Psoas muscle (tissue), 8 donors: Measurements from ENCODE around the gene ALK. TPM values are rescaled to one million over a fixed set of nuclear protein-coding genes. Genes with fewer than 3 reads are reported as not detected.

Experiments
- ATAC-seq, 4 donors: fragments of 200-7000 bp; cut with Tn5 transposase; one replicate each; pipeline ENCODE4 v1.9.1; 2020; ENCODE audit warnings: moderate library complexity in 3 of 4, mild to moderate bottlenecking in 2 of 4
- DNase-seq, 2 donors: peaks; one replicate each; pipeline ENCODE4 v3.0.0-alpha.2; 2020
- H3K27ac ChIP-seq: fragments of 200-600 bp; one replicate; pipeline ENCODE4 v1.8.0; 2022
- H3K27me3 ChIP-seq, 3 donors: fragments of 200-600 bp in 1 of 3; one replicate each; pipeline versions ENCODE4 v1.6.1 to v1.8.0; 2013 to 2022; ENCODE audit warnings: low read length in 2 of 3, mild to moderate bottlenecking in 2 of 3, moderate library complexity in 1 of 3; ENCODE audit not compliant: insufficient read depth in 3 of 3
- H3K36me3 ChIP-seq, 2 donors: fragments of 200-600 bp in 1 of 2; one replicate each; pipeline versions ENCODE4 v1.6.1 to v1.8.0; 2013 to 2022; ENCODE audit warnings: low read depth in 1 of 2, mild to moderate bottlenecking in 1 of 2, moderate library complexity in 1 of 2; ENCODE audit not compliant: insufficient read depth in 1 of 2
- H3K4me1 ChIP-seq: fragments of 200-600 bp; one replicate; pipeline ENCODE4 v1.8.0; 2022
- H3K4me3 ChIP-seq: fragments of 200-600 bp; one replicate; pipeline ENCODE4 v1.8.0; 2022; ENCODE audit warnings: mild to moderate bottlenecking
- H3K9me3 ChIP-seq: fragments of 200-600 bp; one replicate; pipeline ENCODE4 v1.8.0; 2022
- WGBS, 3 donors: extraction: QIAGEN DNeasy Blood & Tissue Kit; methylation state at CpG; one replicate each; pipeline versions ENCODE4 v1.1.6 to v1.1.7; 2013; 5-methylcytosine and 5-hydroxymethylcytosine counted together
- intact Hi-C, 2 donors: fragments of 100-400 bp; cut with DNase I; formaldehyde crosslinking; loops; one replicate each; pipeline versions ENCODE4 v1.11.0 to v1.14.2; 2022
- polyA plus RNA-seq, 3 donors: library from polyadenylated mRNA; stranded (reverse); fragments of 200-250 nt; gene quantifications; one replicate each; pipeline ENCODE4 v1.2.3, GENCODE V29; 2013
- total RNA-seq, 4 donors: library from RNA; stranded (reverse); fragmentation: NEBNext Ultra II Directional in 2 of 4; extraction: Animal tissue kit (Norgen Biotek cat#: 25700) in 2 of 4; gene quantifications; one replicate each; pipeline versions ENCODE4 v1.2.1 to v1.2.4, GENCODE V29; 2021 to 2023
- TF ChIP-seq, protein P1 (sequence below): fragments of 200-600 bp; IDR thresholded peaks from one replicate; pipeline ENCODE4 v1.8.0; 2022; ENCODE audit warnings: antibody characterized with exemption
- donor health status: healthy with polysubstance abuse.
- donor health status: DM: no; HTN: no; CAD: no; lungs with moderate emphysema.
- donor health status: Bipolar disorder and iron deficiency.
- donor health status: healthy.
- donor health status: DM: yes; HTN: yes; CAD: no.
- donor health status: DM: no; HTN: no; CAD: no.
- donor health status: DM: no; HTN: no; CAD: no.
- donor health status: DM: yes; HTN: yes; CAD: no.

ALK gene
- total and polyA plus RNA-seq, 7 donors, result 0.03 to 0.32 (median 0.08) TPM; not detected in 2

DNA sequence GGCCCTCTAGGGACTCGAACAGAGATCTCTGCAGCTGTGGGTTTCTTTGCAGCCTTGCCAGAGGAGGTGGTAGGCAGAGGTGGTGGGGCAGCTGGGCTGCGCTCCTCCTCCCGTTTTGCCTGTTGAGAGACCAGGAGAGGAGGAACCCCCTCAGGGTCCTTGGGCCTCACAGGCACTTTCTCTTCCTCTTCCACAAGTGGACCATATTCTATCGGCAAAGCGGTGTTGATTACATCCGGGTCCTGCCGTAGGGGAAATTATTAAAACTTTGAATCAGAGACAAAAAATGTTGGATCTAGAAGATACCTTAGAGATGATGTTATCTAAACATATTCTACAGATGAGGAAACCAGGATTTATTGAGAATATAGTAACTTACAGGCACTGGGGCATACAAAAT lies 727.7 kb downstream of the ALK start:
- intact Hi-C loops, result loop anchor here in 1 of 2 donors (10.0 kb wide), 1 partner anchor 369 kb away; no protein-coding TSS in a partner anchor
- WGBS, 3 donors, result 73 to 77% (median 74%) methylated on average over 7 of the region's 7 CpGs
- TF ChIP-seq, protein P1, sequence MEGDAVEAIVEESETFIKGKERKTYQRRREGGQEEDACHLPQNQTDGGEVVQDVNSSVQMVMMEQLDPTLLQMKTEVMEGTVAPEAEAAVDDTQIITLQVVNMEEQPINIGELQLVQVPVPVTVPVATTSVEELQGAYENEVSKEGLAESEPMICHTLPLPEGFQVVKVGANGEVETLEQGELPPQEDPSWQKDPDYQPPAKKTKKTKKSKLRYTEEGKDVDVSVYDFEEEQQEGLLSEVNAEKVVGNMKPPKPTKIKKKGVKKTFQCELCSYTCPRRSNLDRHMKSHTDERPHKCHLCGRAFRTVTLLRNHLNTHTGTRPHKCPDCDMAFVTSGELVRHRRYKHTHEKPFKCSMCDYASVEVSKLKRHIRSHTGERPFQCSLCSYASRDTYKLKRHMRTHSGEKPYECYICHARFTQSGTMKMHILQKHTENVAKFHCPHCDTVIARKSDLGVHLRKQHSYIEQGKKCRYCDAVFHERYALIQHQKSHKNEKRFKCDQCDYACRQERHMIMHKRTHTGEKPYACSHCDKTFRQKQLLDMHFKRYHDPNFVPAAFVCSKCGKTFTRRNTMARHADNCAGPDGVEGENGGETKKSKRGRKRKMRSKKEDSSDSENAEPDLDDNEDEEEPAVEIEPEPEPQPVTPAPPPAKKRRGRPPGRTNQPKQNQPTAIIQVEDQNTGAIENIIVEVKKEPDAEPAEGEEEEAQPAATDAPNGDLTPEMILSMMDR, result no peak

DNA sequence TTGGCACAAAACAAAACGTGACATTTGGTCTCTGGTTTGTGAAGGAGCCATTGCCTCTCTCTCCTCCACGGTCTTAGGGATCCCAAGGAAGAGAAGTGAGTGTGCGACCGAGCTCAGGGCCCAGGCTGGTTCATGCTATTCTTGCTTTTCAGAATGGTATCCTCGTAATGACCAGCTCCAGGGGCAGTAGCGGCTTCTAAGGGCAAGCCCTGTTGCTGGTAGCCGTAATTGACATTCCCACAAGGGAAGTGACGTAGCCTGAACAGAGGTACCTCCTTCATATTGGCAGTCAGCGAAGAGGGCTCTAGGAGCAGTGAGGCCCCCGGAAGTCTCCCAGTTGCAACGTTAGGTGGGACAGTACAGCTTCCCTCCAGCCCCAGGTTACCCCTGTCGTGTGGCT lies 728.3 kb downstream of the ALK start:
- WGBS, 3 donors, result 85 to 89% (median 87%) methylated on average over 12 of the region's 12 CpGs
- no peak for DNase-seq
- H3K27me3 ChIP-seq, result no peaks in the 10 kb centered on the region
- no peak overlapping the region for H3K27ac ChIP-seq
- intact Hi-C loops, result loop anchor here in 1 of 2 donors (10.0 kb wide), 1 partner anchor 368 kb away; no protein-coding TSS in a partner anchor
- no peak for ATAC-seq
- no peaks in the 10 kb centered on the region for H3K9me3 ChIP-seq
- TF ChIP-seq, protein P1, result no peak
- no peaks in the 10 kb centered on the region for H3K4me1 ChIP-seq
- H3K4me3 ChIP-seq, result no peak overlapping the region
- H3K36me3 ChIP-seq, result peaks cover 0 to 30% of the 10 kb centered on the region in 2 donors

More for the DNA sequence above, 727.7 kb downstream of the ALK start:
- Histone ChIP-seq H3K9me3 (no peaks in the 10 kb centered on the region), H3K27me3 (no peaks in the 10 kb centered on the region), H3K36me3 (peaks cover 0 to 28% of the 10 kb centered on the region in 2 donors), H3K4me1 (no peaks in the 10 kb centered on the region), H3K4me3 (no peak overlapping the region), H3K27ac (no peak overlapping the region)
- ATAC-seq (no peak), DNase-seq (no peak)

DNA sequence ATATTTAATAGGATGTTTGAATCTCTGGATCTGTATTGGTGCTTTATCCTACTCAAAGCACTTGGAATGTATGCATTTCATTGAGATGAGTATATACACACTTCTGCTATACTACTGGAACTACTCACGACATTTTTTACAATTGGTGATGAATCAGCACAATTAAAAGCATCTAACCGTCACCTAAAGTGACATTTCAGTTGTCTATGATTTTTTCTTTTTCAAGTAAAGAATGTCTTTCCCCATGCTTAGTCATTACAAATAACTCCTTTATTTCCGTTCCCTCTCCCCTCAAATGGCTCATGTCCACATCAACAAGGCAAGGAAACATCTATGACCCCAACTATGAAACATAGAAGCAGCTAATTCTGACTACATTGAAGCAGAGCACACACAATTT lies 728.9 kb downstream of the ALK start:
- intact Hi-C loops, result loop anchor here in 1 of 2 donors (10.0 kb wide), 1 partner anchor 368 kb away; no protein-coding TSS in a partner anchor
- DNase-seq, result no peak

DNA sequence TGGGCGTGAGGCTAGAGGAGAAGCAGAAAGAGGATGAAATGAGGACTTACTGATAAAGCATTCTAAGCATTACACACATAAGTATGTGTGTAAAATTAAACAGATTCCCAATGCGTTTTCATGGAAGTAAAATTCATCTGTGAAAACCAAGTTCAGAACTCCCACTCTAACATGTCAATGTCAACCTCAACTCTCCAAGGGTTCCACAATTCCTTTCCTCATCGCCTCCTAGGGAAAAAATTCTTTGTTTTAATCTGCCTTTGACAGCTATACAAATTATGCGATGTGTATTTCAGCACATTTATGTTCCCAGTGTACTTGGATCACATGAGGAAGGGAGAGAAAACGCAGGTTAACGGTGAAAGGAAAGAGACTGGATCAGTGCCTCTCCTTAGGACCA lies 729.6 kb downstream of the ALK start:
- no peaks in the 10 kb centered on the region for H3K27me3 ChIP-seq
- intact Hi-C loops, result loop anchor here in 1 of 2 donors (10.0 kb wide), 1 partner anchor 367 kb away; no protein-coding TSS in a partner anchor
- no peaks in the 10 kb centered on the region for H3K9me3 ChIP-seq
- TF ChIP-seq, protein P1, result no peak
- H3K4me1 ChIP-seq, result no peaks in the 10 kb centered on the region
- H3K4me3 ChIP-seq, result no peak overlapping the region
- ATAC-seq, result no peak
- DNase-seq, result no peak
- 89 to 90% (median 90%) methylated on average over 6 of the region's 6 CpGs for WGBS, 3 donors
- peaks cover 0 to 39% of the 10 kb centered on the region in 2 donors for H3K36me3 ChIP-seq
- no peak overlapping the region for H3K27ac ChIP-seq

More for the DNA sequence above, 728.9 kb downstream of the ALK start:
- no peak for ATAC-seq
- Histone ChIP-seq H3K4me1 (no peaks in the 10 kb centered on the region), H3K9me3 (no peaks in the 10 kb centered on the region), H3K27me3 (no peaks in the 10 kb centered on the region), H3K27ac (no peak overlapping the region), H3K36me3 (peaks cover 0 to 34% of the 10 kb centered on the region in 2 donors), H3K4me3 (no peak overlapping the region)
- TF ChIP-seq, protein P1, result no peak
- WGBS, 3 donors, result 81 to 85% (median 84%) methylated on average over 3 of the region's 3 CpGs

DNA sequence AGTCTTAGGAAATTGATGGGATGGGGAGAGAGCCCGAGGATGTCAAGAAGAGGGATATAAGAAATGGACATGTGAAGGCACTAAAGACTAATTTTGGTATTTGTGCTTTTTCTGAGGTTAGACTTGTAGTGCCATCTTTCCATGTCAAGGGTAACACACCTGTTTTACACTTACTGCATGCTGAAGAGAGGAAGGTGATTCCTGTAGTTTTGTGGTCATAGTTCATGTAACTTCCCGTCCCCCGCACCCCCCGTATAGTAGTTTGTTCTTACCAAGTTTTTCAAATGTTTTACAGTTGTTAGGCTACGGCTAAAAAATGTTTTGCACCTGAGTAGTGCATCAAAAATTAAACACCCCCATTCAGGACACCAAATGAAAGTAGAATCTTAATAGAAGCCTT lies 732.3 kb downstream of the ALK start:
- WGBS, 3 donors, result 88 to 93% (median 91%) methylated on average over 5 of the region's 5 CpGs
- no peak for ATAC-seq
- H3K9me3 ChIP-seq, result no peaks in the 10 kb centered on the region

More for the DNA sequence above, 732.3 kb downstream of the ALK start:
- Histone ChIP-seq H3K27me3 (no peaks in the 10 kb centered on the region), H3K4me1 (no peaks in the 10 kb centered on the region), H3K4me3 (no peak overlapping the region), H3K36me3 (peaks cover 0 to 44% of the 10 kb centered on the region in 2 donors), H3K27ac (no peak overlapping the region)
- intact Hi-C loops, result no loop called here
- TF ChIP-seq, protein P1, result no peak
- no peak for DNase-seq
